ENCODE data around the gene CYP4X1. TPM values are rescaled to one million over a fixed set of nuclear protein-coding genes. Genes with fewer than 3 reads are reported as not detected.
"Not testable (repeated sequence)": the region's sequence is repeated elsewhere in the genome, so short reads cannot be mapped to it uniquely, and the experiment has no call there.

CYP4X1 gene, protein sequence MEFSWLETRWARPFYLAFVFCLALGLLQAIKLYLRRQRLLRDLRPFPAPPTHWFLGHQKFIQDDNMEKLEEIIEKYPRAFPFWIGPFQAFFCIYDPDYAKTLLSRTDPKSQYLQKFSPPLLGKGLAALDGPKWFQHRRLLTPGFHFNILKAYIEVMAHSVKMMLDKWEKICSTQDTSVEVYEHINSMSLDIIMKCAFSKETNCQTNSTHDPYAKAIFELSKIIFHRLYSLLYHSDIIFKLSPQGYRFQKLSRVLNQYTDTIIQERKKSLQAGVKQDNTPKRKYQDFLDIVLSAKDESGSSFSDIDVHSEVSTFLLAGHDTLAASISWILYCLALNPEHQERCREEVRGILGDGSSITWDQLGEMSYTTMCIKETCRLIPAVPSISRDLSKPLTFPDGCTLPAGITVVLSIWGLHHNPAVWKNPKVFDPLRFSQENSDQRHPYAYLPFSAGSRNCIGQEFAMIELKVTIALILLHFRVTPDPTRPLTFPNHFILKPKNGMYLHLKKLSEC
- 1 to 10 TPM in 1 of 7 donors, under 1 TPM in 4, not detected in 2; 0.14 to 1.7 (median 0.17) TPM for total RNA-seq
- polyA plus RNA-seq: under 1 TPM; 0.24 to 0.48 (median 0.41) TPM
- long read RNA-seq, donor 1: 0 reads
- long read RNA-seq, donor 2: 0 reads

DNA sequence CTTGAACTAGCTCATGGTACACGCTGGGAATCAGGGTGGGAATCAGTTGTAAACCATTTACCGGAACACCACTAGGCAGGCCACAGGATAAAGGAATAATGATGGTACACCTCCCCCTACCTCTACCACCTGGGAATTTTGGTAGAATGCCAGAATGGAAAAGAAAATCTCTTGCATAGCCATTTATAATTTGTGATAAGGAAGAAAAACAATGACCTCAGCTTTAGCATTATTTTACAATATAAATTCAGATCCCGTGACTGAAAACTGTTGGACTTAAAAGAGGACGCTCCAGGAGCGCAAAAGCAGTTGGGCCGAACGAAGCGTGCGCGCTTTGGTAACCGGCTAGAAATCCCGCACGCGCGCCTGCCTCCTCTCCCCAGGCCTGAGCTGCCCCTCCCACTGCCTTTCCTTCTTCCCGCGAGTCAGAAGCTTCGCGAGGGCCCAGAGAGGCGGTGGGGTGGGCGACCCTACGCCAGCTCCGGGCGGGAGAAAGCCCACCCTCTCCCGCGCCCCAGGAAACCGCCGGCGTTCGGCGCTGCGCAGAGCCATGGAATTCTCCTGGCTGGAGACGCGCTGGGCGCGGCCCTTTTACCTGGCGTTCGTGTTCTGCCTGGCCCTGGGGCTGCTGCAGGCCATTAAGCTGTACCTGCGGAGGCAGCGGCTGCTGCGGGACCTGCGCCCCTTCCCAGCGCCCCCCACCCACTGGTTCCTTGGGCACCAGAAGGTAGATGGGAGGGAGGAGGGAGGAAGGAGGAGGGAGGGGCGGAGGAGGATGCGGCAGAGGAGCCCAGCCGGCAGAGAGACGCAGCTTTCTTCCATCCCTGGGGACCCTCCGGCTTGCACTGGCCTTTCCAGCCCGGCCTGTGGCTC lies at the start of gene CYP4X1:
TSS of gene CYP4X1 (plus strand) at position 402 of the 873 bp plus-strand sequence. CDS start at position 551, 149 bp downstream.
- Histone ChIP-seq H3K27ac (no peak within 1 kb of the TSS), H3K36me3 (no peaks in the 10 kb centered on the region), H3K27me3 (replicated peaks in 1 of 7) (peaks cover 0 to 54% (median 15%) of the 10 kb centered on the region in 7 donors), H3K4me1 (peaks cover 0 to 11% (median 7%) of the 10 kb centered on the region in 6 donors), H3K4me3 (peak within 1 kb of the TSS in 5 of 8 donors; percentile 8 to 45 (median 21)), H3K9me3 (no peaks in the 10 kb centered on the region)
- WGBS, 5 donors: 7 to 8% (median 7%) methylated on average over 26 to 49 of the region's 49 CpGs
- intact Hi-C loops (cut with DNase I; ENCODE audit: low total_unique reads): no loop called here
- no peak for TF ChIP-seq POLR2AphosphoS5 (IDR thresholded peaks at IDR 0.05)
- TF ChIP-seq, protein P1, sequence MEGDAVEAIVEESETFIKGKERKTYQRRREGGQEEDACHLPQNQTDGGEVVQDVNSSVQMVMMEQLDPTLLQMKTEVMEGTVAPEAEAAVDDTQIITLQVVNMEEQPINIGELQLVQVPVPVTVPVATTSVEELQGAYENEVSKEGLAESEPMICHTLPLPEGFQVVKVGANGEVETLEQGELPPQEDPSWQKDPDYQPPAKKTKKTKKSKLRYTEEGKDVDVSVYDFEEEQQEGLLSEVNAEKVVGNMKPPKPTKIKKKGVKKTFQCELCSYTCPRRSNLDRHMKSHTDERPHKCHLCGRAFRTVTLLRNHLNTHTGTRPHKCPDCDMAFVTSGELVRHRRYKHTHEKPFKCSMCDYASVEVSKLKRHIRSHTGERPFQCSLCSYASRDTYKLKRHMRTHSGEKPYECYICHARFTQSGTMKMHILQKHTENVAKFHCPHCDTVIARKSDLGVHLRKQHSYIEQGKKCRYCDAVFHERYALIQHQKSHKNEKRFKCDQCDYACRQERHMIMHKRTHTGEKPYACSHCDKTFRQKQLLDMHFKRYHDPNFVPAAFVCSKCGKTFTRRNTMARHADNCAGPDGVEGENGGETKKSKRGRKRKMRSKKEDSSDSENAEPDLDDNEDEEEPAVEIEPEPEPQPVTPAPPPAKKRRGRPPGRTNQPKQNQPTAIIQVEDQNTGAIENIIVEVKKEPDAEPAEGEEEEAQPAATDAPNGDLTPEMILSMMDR (IDR thresholded peaks at IDR 0.05 in 8 of 11, conservative IDR thresholded peaks at IDR 0.05 in 3 of 11): no peak
- no peak for TF ChIP-seq POLR2A (IDR thresholded peaks at IDR 0.05)
- no peak for DNase-seq

DNA sequence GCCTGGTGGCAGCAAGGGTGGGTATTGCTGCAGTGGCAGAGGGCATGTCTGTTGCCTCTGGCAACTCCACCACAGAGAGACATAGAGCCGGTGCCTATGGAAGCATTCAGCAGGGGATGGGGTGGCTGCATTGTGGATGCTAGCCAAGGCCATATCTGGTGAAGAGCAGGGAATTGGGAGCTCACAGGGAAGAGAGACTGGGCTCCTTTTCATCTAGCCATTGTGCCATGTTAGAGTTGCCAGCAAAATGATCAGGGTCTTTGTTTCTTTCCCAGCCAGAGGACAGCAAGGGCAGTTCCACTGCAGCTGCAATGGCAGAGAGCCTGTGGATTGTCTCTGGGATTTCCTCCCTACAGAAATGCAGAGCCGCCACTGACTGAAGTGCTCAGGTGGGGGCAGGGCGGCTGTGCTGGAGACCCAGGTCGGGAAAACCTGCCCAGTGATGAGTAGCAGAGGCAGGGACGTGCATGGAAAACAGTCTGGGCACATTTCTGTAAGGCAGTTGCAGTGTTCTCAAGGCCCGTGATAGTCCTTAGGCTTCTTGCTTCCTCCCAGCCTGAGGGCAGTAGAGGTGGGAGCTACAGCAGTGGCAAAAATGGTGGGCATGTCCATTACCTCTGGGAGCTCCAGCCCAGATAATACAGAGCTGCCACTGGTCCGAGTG lies 40.2 kb upstream of the CYP4X1 start:
- no peak for DNase-seq
- TF ChIP-seq POLR2AphosphoS5 (IDR thresholded peaks at IDR 0.05) (no peak), POLR2A (IDR thresholded peaks at IDR 0.05) (no peak)
- TF ChIP-seq, protein P1 (IDR thresholded peaks at IDR 0.05 in 8 of 11, conservative IDR thresholded peaks at IDR 0.05 in 3 of 11): no peak
- H3K9me3 ChIP-seq: peaks cover 0 to 18% (median 8%) of the 10 kb centered on the region in 8 donors
- H3K27ac ChIP-seq: no peak overlapping the region
- intact Hi-C loops (cut with DNase I; ENCODE audit: low total_unique reads): no loop called here
- peaks cover 0 to 37% (median 0%) of the 10 kb centered on the region in 7 donors for H3K27me3 ChIP-seq (replicated peaks in 1 of 7)
- H3K36me3 ChIP-seq: no peaks in the 10 kb centered on the region
- 37 to 52% (median 49%) methylated on average over 6 to 7 of the region's 7 CpGs for WGBS, 5 donors
- H3K4me3 ChIP-seq: no peak overlapping the region
- H3K4me1 ChIP-seq: no peaks in the 10 kb centered on the region

DNA sequence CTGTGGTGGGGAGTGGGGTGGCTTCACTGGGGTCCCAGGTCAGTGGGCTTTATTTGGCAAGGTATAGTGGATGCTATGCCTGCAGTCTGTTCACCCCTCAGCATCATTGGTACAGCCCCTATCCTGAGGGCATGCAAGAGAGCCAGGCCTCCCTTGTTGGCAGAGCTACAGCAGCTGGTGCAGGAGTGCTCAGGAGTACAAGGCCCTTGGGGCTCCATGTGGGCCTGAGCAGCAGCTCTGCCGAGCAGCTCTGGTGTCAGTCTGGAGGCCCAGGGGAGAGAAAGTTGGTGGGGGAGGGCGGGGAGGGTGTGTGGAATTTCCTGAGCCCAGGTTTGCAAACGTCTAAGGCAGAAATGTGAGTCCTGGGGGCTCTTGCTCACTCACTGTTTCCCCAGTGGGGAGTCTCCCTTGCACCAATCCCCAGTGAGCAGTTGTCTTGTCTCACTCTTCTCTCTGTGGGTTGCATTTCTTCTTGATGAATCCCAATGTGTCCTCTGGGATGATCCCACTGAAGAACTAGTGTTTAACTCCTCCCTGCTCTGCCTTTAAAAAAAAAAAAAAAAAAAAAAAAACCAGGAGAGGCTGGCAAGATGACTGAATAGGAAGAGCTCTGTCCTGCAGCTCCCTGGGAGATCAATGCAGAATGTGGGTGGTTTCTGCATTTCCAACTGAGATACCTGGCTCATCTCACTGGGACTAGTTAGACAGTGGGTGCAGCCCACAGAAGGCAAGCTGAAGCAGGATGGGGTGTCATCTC lies 39.5 kb upstream of the CYP4X1 start:
- H3K27me3 ChIP-seq (replicated peaks in 1 of 7): peaks cover 0 to 37% (median 0%) of the 10 kb centered on the region in 7 donors
- H3K36me3 ChIP-seq: no peaks in the 10 kb centered on the region
- WGBS, 5 donors: 0 to 38% (median 27%) methylated on average over 2 to 3 of the region's 3 CpGs

DNA sequence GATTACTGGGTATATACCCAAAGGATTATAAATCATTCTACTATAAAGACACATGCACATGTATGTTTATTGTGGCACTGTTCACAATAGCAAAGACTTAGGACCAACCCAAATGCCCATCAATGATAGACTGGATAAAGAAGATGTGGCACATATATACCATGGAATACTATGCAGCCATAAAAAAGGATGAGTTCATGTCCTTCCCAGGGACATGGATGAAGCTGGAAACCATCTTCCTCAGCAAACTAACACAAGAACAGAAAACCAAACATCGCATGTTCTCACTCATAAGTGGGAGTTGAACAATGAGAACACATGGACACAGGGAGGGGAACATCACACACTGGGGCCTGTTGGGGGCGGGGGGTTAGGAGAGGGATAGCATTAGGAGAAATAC lies 32.9 kb upstream of the CYP4X1 start:
- H3K9me3 ChIP-seq; H3K36me3 ChIP-seq; H3K4me1 ChIP-seq; intact Hi-C loops (cut with DNase I; ENCODE audit: low total_unique reads); DNase-seq; H3K27ac ChIP-seq; H3K4me3 ChIP-seq: not testable (repeated sequence)
- WGBS, 5 donors: 77 to 92% (median 81%) methylated on average over 2 of the region's 2 CpGs
- peaks cover 0 to 16% (median 0%) of the 10 kb centered on the region in 7 donors for H3K27me3 ChIP-seq (replicated peaks in 1 of 7)

More for the DNA sequence above, 39.5 kb upstream of the CYP4X1 start:
- Histone ChIP-seq H3K4me3 (no peak overlapping the region), H3K9me3 (peaks cover 0 to 18% (median 8%) of the 10 kb centered on the region in 8 donors), H3K4me1 (no peaks in the 10 kb centered on the region), H3K27ac (no peak overlapping the region)
- intact Hi-C loops (cut with DNase I; ENCODE audit: low total_unique reads): no loop called here
- DNase-seq: no peak
- no peak for TF ChIP-seq POLR2A (IDR thresholded peaks at IDR 0.05)
- TF ChIP-seq, protein P1 (IDR thresholded peaks at IDR 0.05 in 8 of 11, conservative IDR thresholded peaks at IDR 0.05 in 3 of 11): no peak
- TF ChIP-seq POLR2AphosphoS5 (IDR thresholded peaks at IDR 0.05): no peak

Data from spleen (tissue), 13 donors.